Gastroesophageal sphincter (tissue), 4 donors: ENCODE measurements around the gene ERG. TPM values are rescaled to one million over a fixed set of nuclear protein-coding genes. Genes with fewer than 3 reads are reported as not detected.

Experiments used
- ATAC-seq: fragments of 150-250 bp; one replicate; pipeline ENCODE4 v1.9.1; 2016; ENCODE audit warnings: mild to moderate bottlenecking, moderate library complexity
- H3K27ac ChIP-seq, 4 donors: fragments of 200-600 bp; sonication (generic) in 3 of 4; 1 replicate in 3 of 4; 2 replicates in 1 of 4; pipeline ENCODE4 v1.5.1; 2016 to 2019
- H3K27me3 ChIP-seq: fragments of 200-600 bp; sonication (generic); one replicate; pipeline ENCODE4 v1.5.1; 2019
- H3K36me3 ChIP-seq, 2 donors: fragments of 200-600 bp; sonication (generic); one replicate each; pipeline ENCODE4 v1.5.1; 2019; ENCODE audit warnings: control low read depth in 1 of 2
- H3K4me1 ChIP-seq, 3 donors: fragments of 200-600 bp; sonication (generic); 1 replicate in 2 of 3; 2 replicates in 1 of 3; pipeline ENCODE4 v1.5.1; 2016 to 2019; ENCODE audit warnings: control low read depth in 2 of 3
- H3K4me3 ChIP-seq, 2 donors: fragments of 200-600 bp; sonication (generic); one replicate each; pipeline ENCODE4 v1.5.1; 2019; ENCODE audit warnings: mild to moderate bottlenecking in 1 of 2, moderate library complexity in 1 of 2
- H3K9me3 ChIP-seq, 3 donors: fragments of 200-600 bp; sonication (generic); one replicate each; pipeline ENCODE4 v1.5.1; 2017 to 2019; ENCODE audit warnings: control low read depth in 2 of 3
- EP300 ChIP-seq: sonication (generic); formaldehyde crosslinking; IDR thresholded peaks from one replicate; pipeline ENCODE4 v1.6.1; 2017; ENCODE audit warnings: antibody characterized with exemption, mild to moderate bottlenecking
- POLR2A ChIP-seq, 2 donors: fragments of 450-650 bp; IDR thresholded peaks; one replicate each; pipeline ENCODE4 v1.6.1; 2017; ENCODE audit warnings: antibody characterized with exemption in 2 of 2, mild to moderate bottlenecking in 2 of 2, moderate library complexity in 1 of 2
- POLR2AphosphoS5 ChIP-seq: sonication (generic); formaldehyde crosslinking; IDR thresholded peaks from one replicate; pipeline ENCODE4 v1.6.1; 2017; ENCODE audit warnings: antibody characterized with exemption
- WGBS, 2 donors: methylation state at CpG; one replicate each; pipeline ENCODE4 v1.1.5; 2018; ENCODE audit warnings: low coverage in 1 of 2; 5-methylcytosine and 5-hydroxymethylcytosine counted together
- total RNA-seq, 4 donors: library from RNA; depleted of rRNA; stranded (reverse); fragments of >200 nt; gene quantifications; one replicate each; pipeline ENCODE4 v1.1.0, GENCODE V29; 2016
- TF ChIP-seq, protein P1 (sequence below), 4 experiments: fragments of 200-600 bp in 2 of 4; fragments of 450-650 bp in 2 of 4; sonication (generic) in 1 of 4; IDR thresholded peaks; one replicate each; pipeline ENCODE4 v1.5.1; 2017 to 2019; ENCODE audit warnings: antibody characterized with exemption in 4 of 4, mild to moderate bottlenecking in 2 of 4, moderate library complexity in 2 of 4

ERG gene
- total RNA-seq, 4 donors from 2014 or later, result 3.3 to 12.4 (median 10.9) TPM

GRCh38 chr21:38524168-38525153 is 26.2 kb upstream of the ERG start:
- Histone ChIP-seq H3K27me3 (no peaks in the 10 kb centered on the region), H3K27ac (no peak overlapping the region), H3K4me3 (no peak overlapping the region), H3K4me1 (no peaks in the 10 kb centered on the region), H3K9me3 (no peaks in the 10 kb centered on the region), H3K36me3 (no peaks in the 10 kb centered on the region)
- no peak for ATAC-seq
- WGBS, 2 donors, result 67 to 70% methylated on average over 4 of the region's 4 CpGs
- no peak for TF ChIP-seq POLR2AphosphoS5
- no peak for TF ChIP-seq EP300
- TF ChIP-seq, protein P1, sequence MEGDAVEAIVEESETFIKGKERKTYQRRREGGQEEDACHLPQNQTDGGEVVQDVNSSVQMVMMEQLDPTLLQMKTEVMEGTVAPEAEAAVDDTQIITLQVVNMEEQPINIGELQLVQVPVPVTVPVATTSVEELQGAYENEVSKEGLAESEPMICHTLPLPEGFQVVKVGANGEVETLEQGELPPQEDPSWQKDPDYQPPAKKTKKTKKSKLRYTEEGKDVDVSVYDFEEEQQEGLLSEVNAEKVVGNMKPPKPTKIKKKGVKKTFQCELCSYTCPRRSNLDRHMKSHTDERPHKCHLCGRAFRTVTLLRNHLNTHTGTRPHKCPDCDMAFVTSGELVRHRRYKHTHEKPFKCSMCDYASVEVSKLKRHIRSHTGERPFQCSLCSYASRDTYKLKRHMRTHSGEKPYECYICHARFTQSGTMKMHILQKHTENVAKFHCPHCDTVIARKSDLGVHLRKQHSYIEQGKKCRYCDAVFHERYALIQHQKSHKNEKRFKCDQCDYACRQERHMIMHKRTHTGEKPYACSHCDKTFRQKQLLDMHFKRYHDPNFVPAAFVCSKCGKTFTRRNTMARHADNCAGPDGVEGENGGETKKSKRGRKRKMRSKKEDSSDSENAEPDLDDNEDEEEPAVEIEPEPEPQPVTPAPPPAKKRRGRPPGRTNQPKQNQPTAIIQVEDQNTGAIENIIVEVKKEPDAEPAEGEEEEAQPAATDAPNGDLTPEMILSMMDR (IDR thresholded peaks at IDR 0.05), result no peak
- no peak for TF ChIP-seq POLR2A (IDR thresholded peaks at IDR 0.05)

DNA sequence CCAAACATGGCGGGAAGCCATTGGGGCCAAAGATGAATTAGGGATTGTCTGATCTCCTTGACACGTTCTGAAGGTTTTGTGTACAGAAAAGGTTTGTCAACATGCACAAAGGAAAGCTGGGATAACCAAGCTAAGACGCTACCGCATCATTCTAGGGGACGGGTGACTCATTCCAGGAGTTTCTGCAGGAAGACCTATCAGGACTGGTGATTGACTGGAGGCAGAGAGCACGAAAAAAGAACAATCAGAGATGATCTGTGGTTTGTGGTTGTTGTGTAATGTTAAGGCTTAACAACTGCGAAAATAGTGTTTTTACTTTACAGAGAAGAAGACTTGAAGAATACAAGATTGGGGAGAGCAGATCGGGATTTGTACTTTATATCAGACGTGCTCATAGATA is 22.2 kb upstream of the ERG start:
- no peak overlapping the region for H3K27ac ChIP-seq

DNA sequence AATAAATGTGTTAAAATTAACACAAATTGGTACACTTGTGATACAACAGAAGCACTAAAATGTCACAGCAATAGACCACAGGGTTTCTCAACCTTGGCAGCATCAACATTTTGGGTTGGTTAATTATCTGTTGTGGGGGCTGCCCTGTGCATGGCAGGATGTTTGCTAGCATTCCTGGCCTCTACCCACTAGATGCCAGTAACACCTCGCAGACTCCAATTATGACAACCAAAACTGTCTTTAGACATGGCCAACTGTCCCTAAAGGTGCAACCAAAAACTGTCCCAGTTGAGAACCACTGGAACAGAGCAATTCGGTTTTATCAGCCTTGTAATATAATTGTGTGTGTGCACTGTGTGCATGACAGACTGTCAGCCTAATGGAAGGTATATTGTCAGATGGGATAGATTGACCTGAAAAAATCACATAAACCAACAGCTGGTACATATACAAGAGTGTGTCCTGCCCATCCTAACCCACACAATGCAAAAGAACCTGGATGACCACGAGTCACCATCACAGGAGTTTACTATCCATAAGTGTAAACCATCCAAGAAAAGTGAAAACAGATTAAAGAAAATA is 13.5 kb upstream of the ERG start:
- Histone ChIP-seq H3K27me3 (peaks cover 25% of the 10 kb centered on the region), H3K27ac (no peak overlapping the region), H3K36me3 (no peaks in the 10 kb centered on the region), H3K4me3 (no peak overlapping the region), H3K9me3 (peaks cover 0 to 5% (median 0%) of the 10 kb centered on the region in 3 donors), H3K4me1 (peaks cover 0 to 7% (median 0%) of the 10 kb centered on the region in 3 donors)
- WGBS, 2 donors, result 79 to 100% methylated on average over 1 to 2 of the region's 3 CpGs
- TF ChIP-seq, protein P1 (IDR thresholded peaks at IDR 0.05), result no peak
- no peak for TF ChIP-seq EP300
- ATAC-seq, result no peak

More for the DNA sequence above, 22.2 kb upstream of the ERG start:
- Histone ChIP-seq H3K9me3 (peaks cover 0 to 2% (median 0%) of the 10 kb centered on the region in 3 donors), H3K4me3 (no peak overlapping the region), H3K4me1 (no peaks in the 10 kb centered on the region), H3K36me3 (no peaks in the 10 kb centered on the region), H3K27me3 (peaks cover 3% of the 10 kb centered on the region)
- 85 to 87% methylated on average over 7 to 8 of the region's 9 CpGs for WGBS, 2 donors
- ATAC-seq, result no peak
- no peak for TF ChIP-seq EP300
- TF ChIP-seq, protein P1 (IDR thresholded peaks at IDR 0.05), result no peak
- TF ChIP-seq POLR2A (IDR thresholded peaks at IDR 0.05), result no peak
- no peak for TF ChIP-seq POLR2AphosphoS5

- Histone ChIP-seq H3K4me3 (no peak overlapping the region), H3K27me3 (peaks cover 27% of the 10 kb centered on the region), H3K4me1 (peaks cover 0 to 7% (median 0%) of the 10 kb centered on the region in 3 donors), H3K36me3 (no peaks in the 10 kb centered on the region), H3K27ac (no peak overlapping the region), H3K9me3 (peaks cover 0 to 5% (median 0%) of the 10 kb centered on the region in 3 donors)
- ATAC-seq, result no peak
- TF ChIP-seq POLR2AphosphoS5 (no peak), EP300 (no peak), POLR2A (IDR thresholded peaks at IDR 0.05) (no peak)
- TF ChIP-seq, protein P1 (IDR thresholded peaks at IDR 0.05), result no peak
- 64 to 79% methylated on average over 1 of the region's 1 CpG for WGBS, 2 donors
These were observed 12.9 kb upstream of the ERG start for GRCh38 chr21:38511198-38511597.
